ENCODE data around the gene MEF2C. TPM values are rescaled to one million over a fixed set of nuclear protein-coding genes. Genes with fewer than 3 reads are reported as not detected.

The MEF2C gene
- total and polyA plus RNA-seq, 4 experiments from 2014 or later = 0.12 to 1.0 (median 0.28) TPM

DNA sequence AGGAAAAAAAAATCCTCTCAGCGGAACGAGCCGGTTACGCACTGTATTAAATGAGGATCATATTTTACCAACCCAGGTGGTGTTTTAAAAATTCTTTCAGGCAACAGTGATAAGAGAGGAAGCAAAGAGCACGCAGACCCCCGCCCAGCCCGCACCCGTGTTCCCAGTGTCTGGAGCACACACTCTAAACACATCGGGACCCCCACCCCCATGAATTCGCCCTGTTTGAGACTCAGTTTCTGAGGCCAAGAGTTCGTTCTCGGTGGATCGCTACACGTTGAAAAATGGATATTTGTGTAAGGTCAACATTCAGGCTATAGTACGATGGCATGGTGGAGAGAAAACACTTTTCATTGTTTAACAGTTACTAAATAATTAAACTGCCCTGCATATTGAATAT lies 196.3 kb downstream of the MEF2C start:
- Mint-ChIP-seq H3K27me3 (peaks cover 66 to 77% of the 10 kb centered on the region in 2 donors), H3K9me3 (peaks cover 0 to 37% (median 12%) of the 10 kb centered on the region in 8 donors), H3K4me3 (no peak overlapping the region), H3K4me1 (peaks cover 7 to 25% (median 11%) of the 10 kb centered on the region in 4 donors), H3K27ac (peak overlapping the region in 2 of 7 donors; percentile 6 to 81), H3K36me3 (peaks cover 0 to 2% of the 10 kb centered on the region in 2 donors)
- Histone ChIP-seq H3K27ac (ENCODE audit: low read depth, low read length) (no peak overlapping the region), H3K4me1 (ENCODE audit: insufficient read depth, low read length) (peaks cover 12% of the 10 kb centered on the region), H3K27me3 (ENCODE audit: insufficient read depth, low read length) (peaks cover 86% of the 10 kb centered on the region), H3K4me3 (ENCODE audit: low read length in 2 of 2) (no peak overlapping the region), H3K36me3 (ENCODE audit: insufficient read depth, low read length) (no peaks in the 10 kb centered on the region), H3K9me3 (ENCODE audit: control insufficient read depth in 1 of 2, low read length in 2 of 2) (no peaks in the 10 kb centered on the region)
- intact Hi-C loops (cut with micrococcal nuclease) = loop anchor here (10.0 kb wide), 1 partner anchor 1272 kb away; the partner anchor contains the start of gene CCNH
- no peak for DNase-seq
- ChIA-PET CTCF (ENCODE audit: partially characterized antibody) (interaction anchor here (1.2 kb wide), 1 partner anchor 905 kb away, joined by 4 read pairs; no protein-coding TSS in a partner anchor), POLR2A (ENCODE audit: partially characterized antibody) (no interaction called here)

GRCh38 chr5:88685591-88686541 lies 197.1 kb downstream of the MEF2C start:
- Histone ChIP-seq H3K4me3 (ENCODE audit: low read length in 2 of 2) (no peak overlapping the region), H3K9me3 (ENCODE audit: control insufficient read depth in 1 of 2, low read length in 2 of 2) (no peaks in the 10 kb centered on the region), H3K27me3 (ENCODE audit: insufficient read depth, low read length) (peaks cover 85% of the 10 kb centered on the region), H3K4me1 (ENCODE audit: insufficient read depth, low read length) (peaks cover 9% of the 10 kb centered on the region), H3K36me3 (ENCODE audit: insufficient read depth, low read length) (no peaks in the 10 kb centered on the region), H3K27ac (ENCODE audit: low read depth, low read length) (no peak overlapping the region)
- H3K27ac Mint-ChIP-seq = peak overlapping the region in 4 of 7 donors; percentile 19 to 81 (median 52)
- DNase-seq = no peak
- POLR2A ChIA-PET (ENCODE audit: partially characterized antibody) = no interaction called here
- H3K9me3 Mint-ChIP-seq = peaks cover 0 to 32% (median 10%) of the 10 kb centered on the region in 8 donors
- peaks cover 0 to under 1% of the 10 kb centered on the region in 2 donors for H3K36me3 Mint-ChIP-seq
- H3K4me3 Mint-ChIP-seq = peak overlapping the region in 3 of 8 donors; percentile 6 to 41 (median 14)
- intact Hi-C loops (cut with micrococcal nuclease) = loop anchor here (10.0 kb wide), 1 partner anchor 1271 kb away; the partner anchor contains the start of gene CCNH
- peaks cover under 1 to 17% (median 7%) of the 10 kb centered on the region in 4 donors for H3K4me1 Mint-ChIP-seq
- H3K27me3 Mint-ChIP-seq = peaks cover 65 to 76% of the 10 kb centered on the region in 2 donors
- CTCF ChIA-PET (ENCODE audit: partially characterized antibody) = interaction anchor here (2.1 kb wide), 1 partner anchor 905 kb away, joined by 14 read pairs; no protein-coding TSS in a partner anchor

DNA sequence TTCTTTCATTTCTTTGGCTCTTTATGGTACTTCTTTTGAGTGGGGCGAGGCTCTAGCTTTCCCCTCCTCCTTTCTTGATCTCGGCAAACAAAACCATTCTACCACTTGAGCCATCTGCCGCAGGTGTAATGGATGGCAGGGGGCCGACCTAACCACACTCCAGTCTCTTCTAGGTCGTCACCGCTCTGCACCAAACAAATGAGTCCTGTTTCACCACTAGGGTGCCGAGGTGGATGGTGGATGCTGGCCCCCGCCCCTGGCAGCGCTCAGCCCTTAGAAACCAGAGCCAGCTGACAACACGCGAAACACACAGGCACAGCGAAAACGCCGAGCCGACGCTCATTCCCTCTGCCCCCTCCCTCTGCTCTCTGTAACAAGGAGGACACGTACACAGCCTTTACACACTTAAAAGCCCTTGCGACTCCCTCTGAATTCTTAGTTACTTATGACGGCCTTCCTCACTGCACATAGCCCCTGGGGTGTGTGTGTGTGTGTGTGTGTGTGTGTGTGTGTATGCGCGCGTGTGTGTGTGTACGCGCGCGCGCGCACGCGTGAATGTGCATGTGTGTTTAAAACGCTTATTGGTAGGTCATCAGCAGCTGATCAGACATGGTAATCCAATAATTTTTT lies 199.4 kb downstream of the MEF2C start:
- Histone ChIP-seq H3K4me1 (ENCODE audit: insufficient read depth, low read length) (peaks cover 12% of the 10 kb centered on the region), H3K36me3 (ENCODE audit: insufficient read depth, low read length) (no peaks in the 10 kb centered on the region), H3K27me3 (ENCODE audit: insufficient read depth, low read length) (peaks cover 80% of the 10 kb centered on the region), H3K9me3 (ENCODE audit: control insufficient read depth in 1 of 2, low read length in 2 of 2) (no peaks in the 10 kb centered on the region), H3K27ac (ENCODE audit: low read depth, low read length) (no peak overlapping the region), H3K4me3 (ENCODE audit: low read length in 2 of 2) (no peak overlapping the region)
- Mint-ChIP-seq H3K4me1 (peaks cover 0 to 10% (median 7%) of the 10 kb centered on the region in 4 donors), H3K36me3 (peaks cover 0 to 2% of the 10 kb centered on the region in 2 donors), H3K27me3 (peaks cover 61 to 76% of the 10 kb centered on the region in 2 donors), H3K4me3 (peak overlapping the region in 3 of 8 donors; percentile 23 to 71 (median 49)), H3K27ac (peak overlapping the region in 1 of 7 donors; percentile 57), H3K9me3 (peaks cover 0 to 28% (median 13%) of the 10 kb centered on the region in 8 donors)
- intact Hi-C loops (cut with micrococcal nuclease) = loop anchor here (10.0 kb wide), 1 partner anchor 1269 kb away; the partner anchor contains the start of gene CCNH
- ChIA-PET POLR2A (ENCODE audit: partially characterized antibody) (no interaction called here), CTCF (ENCODE audit: partially characterized antibody) (interaction anchor here (2.1 to 5.3 kb wide), 3 partner anchors 14 to 903 kb away, joined by 7 to 75 read pairs (median 14); no protein-coding TSS in a partner anchor)
- no peak for DNase-seq

- Mint-ChIP-seq H3K36me3 (peaks cover 0 to 2% of the 10 kb centered on the region in 2 donors), H3K4me3 (peak overlapping the region in 1 of 8 donors; percentile 20), H3K27ac (peak overlapping the region in 3 of 7 donors; percentile 8 to 57 (median 23)), H3K4me1 (peaks cover 0 to 13% (median 7%) of the 10 kb centered on the region in 4 donors), H3K9me3 (peaks cover 0 to 31% (median 14%) of the 10 kb centered on the region in 8 donors), H3K27me3 (peaks cover 62 to 74% of the 10 kb centered on the region in 2 donors)
- CTCF ChIA-PET (ENCODE audit: partially characterized antibody) = interaction anchor here (2.2 to 5.3 kb wide), 3 partner anchors 7 to 902 kb away, joined by 7 to 75 read pairs (median 35); no protein-coding TSS in a partner anchor
- peaks cover 12% of the 10 kb centered on the region for H3K4me1 ChIP-seq (ENCODE audit: insufficient read depth, low read length)
- intact Hi-C loops (cut with micrococcal nuclease) = loop anchor here (10.0 kb wide), 1 partner anchor 1268 kb away; the partner anchor contains the start of gene CCNH
- no peak overlapping the region for H3K4me3 ChIP-seq (ENCODE audit: low read length in 2 of 2)
- no peak for DNase-seq
- no peak overlapping the region for H3K27ac ChIP-seq (ENCODE audit: low read depth, low read length)
- no peaks in the 10 kb centered on the region for H3K36me3 ChIP-seq (ENCODE audit: insufficient read depth, low read length)
- POLR2A ChIA-PET (ENCODE audit: partially characterized antibody) = no interaction called here
- peaks cover 77% of the 10 kb centered on the region for H3K27me3 ChIP-seq (ENCODE audit: insufficient read depth, low read length)
- no peaks in the 10 kb centered on the region for H3K9me3 ChIP-seq (ENCODE audit: control insufficient read depth in 1 of 2, low read length in 2 of 2)
Observed at GRCh38 chr5:88682881-88683361, 200.1 kb downstream of the MEF2C start.

DNA sequence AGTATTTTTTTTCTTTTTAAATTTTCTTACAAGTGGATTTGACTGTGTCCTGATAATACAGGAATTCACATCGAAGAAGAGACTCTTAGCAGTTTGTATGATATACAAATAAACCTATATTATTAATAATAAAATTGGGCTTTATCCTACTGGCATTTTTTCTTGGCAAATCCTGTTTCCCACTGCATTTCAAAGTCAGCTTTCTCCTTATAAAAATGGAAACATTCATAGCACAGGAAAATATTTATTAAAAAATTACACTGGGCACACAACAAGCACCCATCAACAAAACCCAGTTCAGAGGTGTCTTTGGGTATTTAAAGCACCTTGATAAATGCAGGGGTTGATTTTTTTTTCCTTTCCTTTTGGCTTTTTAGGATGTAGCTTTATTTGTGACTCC lies 200.9 kb downstream of the MEF2C start:
- H3K36me3 Mint-ChIP-seq = peaks cover 0 to 2% of the 10 kb centered on the region in 2 donors
- intact Hi-C loops (cut with micrococcal nuclease) = loop anchor here (10.0 kb wide), 1 partner anchor 1267 kb away; the partner anchor contains the start of gene CCNH
- H3K4me3 ChIP-seq (ENCODE audit: low read length in 2 of 2) = no peak overlapping the region
- no peak for DNase-seq
- H3K9me3 Mint-ChIP-seq = peaks cover 0 to 33% (median 16%) of the 10 kb centered on the region in 8 donors
- H3K27ac Mint-ChIP-seq = peak overlapping the region in 1 of 7 donors; percentile 66
- H3K27ac ChIP-seq (ENCODE audit: low read depth, low read length) = no peak overlapping the region
- no peak overlapping the region for H3K4me3 Mint-ChIP-seq
- peaks cover 12% of the 10 kb centered on the region for H3K4me1 ChIP-seq (ENCODE audit: insufficient read depth, low read length)
- CTCF ChIA-PET (ENCODE audit: partially characterized antibody) = interaction anchor here (0.9 to 5.3 kb wide), 7 partner anchors 8 to 901 kb away, joined by 3 to 75 read pairs (median 5); no protein-coding TSS in a partner anchor
- H3K36me3 ChIP-seq (ENCODE audit: insufficient read depth, low read length) = no peaks in the 10 kb centered on the region
- peaks cover 63 to 74% of the 10 kb centered on the region in 2 donors for H3K27me3 Mint-ChIP-seq
- H3K27me3 ChIP-seq (ENCODE audit: insufficient read depth, low read length) = peaks cover 78% of the 10 kb centered on the region
- POLR2A ChIA-PET (ENCODE audit: partially characterized antibody) = no interaction called here
- H3K9me3 ChIP-seq (ENCODE audit: control insufficient read depth in 1 of 2, low read length in 2 of 2) = no peaks in the 10 kb centered on the region
- H3K4me1 Mint-ChIP-seq = peaks cover 0 to 20% (median 8%) of the 10 kb centered on the region in 4 donors

- Mint-ChIP-seq H3K9me3 (peaks cover 0 to 29% (median 18%) of the 10 kb centered on the region in 8 donors), H3K27me3 (peaks cover 61 to 71% of the 10 kb centered on the region in 2 donors), H3K27ac (peak overlapping the region in 1 of 7 donors; percentile 66), H3K36me3 (peaks cover 0 to 2% of the 10 kb centered on the region in 2 donors), H3K4me1 (peaks cover 2 to 25% (median 12%) of the 10 kb centered on the region in 4 donors), H3K4me3 (peak overlapping the region in 1 of 8 donors; percentile 49)
- no peaks in the 10 kb centered on the region for H3K9me3 ChIP-seq (ENCODE audit: control insufficient read depth in 1 of 2, low read length in 2 of 2)
- peaks cover 12% of the 10 kb centered on the region for H3K4me1 ChIP-seq (ENCODE audit: insufficient read depth, low read length)
- H3K4me3 ChIP-seq (ENCODE audit: low read length in 2 of 2) = no peak overlapping the region
- no peak overlapping the region for H3K27ac ChIP-seq (ENCODE audit: low read depth, low read length)
- peaks cover 78% of the 10 kb centered on the region for H3K27me3 ChIP-seq (ENCODE audit: insufficient read depth, low read length)
- H3K36me3 ChIP-seq (ENCODE audit: insufficient read depth, low read length) = no peaks in the 10 kb centered on the region
- ChIA-PET CTCF (ENCODE audit: partially characterized antibody) (interaction anchor here (0.8 to 5.3 kb wide), 9 partner anchors 9 to 900 kb away, joined by 3 to 75 read pairs (median 3); no protein-coding TSS in a partner anchor), POLR2A (ENCODE audit: partially characterized antibody) (no interaction called here)
- DNase-seq = no peak
- intact Hi-C loops (cut with micrococcal nuclease) = loop anchor here (2.0 to 10.0 kb wide), 4 partner anchors 413 to 1801 kb away; partner anchors contain the start of genes CCNH and TMEM161B
Observed at GRCh38 chr5:88681211-88681803, 201.7 kb downstream of the MEF2C start.
